Stomach (tissue), 4 donors: ENCODE results near the gene EIF1AD.

ENCODE experiments used
- EP300 ChIP-seq: sonication (generic); formaldehyde crosslinking; IDR thresholded peaks from one replicate; pipeline ENCODE4 v1.6.1; 2017; ENCODE audit warnings: antibody characterized with exemption
- POLR2A ChIP-seq, 4 donors: fragments of 450-650 bp; IDR thresholded peaks; one replicate each; pipeline ENCODE4 v1.6.1; 2016; ENCODE audit warnings: antibody characterized with exemption in 4 of 4, control low read depth in 2 of 4, mild to moderate bottlenecking in 1 of 4, moderate library complexity in 1 of 4
- POLR2AphosphoS5 ChIP-seq, 3 donors: sonication (generic); formaldehyde crosslinking; IDR thresholded peaks; one replicate each; pipeline ENCODE4 v1.6.1; 2016; ENCODE audit warnings: antibody characterized with exemption in 3 of 3
- TF ChIP-seq, protein P1 (sequence below), 7 experiments: fragments of 450-650 bp in 4 of 7; fragments of 200-600 bp in 3 of 7; sonication (generic) in 3 of 7; IDR thresholded peaks; one replicate each; pipeline ENCODE4 v1.5.1; 2016 to 2019; ENCODE audit warnings: antibody characterized with exemption in 7 of 7, control low read depth in 2 of 7, mild to moderate bottlenecking in 1 of 7

DNA sequence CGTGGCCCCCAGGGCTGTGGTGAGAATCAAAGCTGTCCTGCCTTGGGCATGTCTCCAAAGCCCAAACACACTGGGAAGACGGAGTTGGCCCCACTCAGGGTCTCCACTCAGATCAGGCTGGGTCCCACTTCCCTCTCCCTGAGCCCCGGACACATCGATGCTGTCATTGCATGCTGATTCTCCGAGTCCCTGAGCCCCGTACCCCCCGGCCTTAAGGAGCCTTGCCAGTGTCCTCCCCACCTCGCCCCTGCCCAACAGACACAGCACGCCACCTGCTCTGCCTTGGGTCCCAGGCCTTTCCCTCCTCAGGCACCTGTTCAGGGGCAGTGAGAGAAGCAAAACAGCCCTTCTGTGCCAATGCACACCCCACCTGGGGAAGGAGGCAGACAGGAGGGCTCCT is 14.6 kb downstream of the EIF1AD start:
- TF ChIP-seq, protein P1, sequence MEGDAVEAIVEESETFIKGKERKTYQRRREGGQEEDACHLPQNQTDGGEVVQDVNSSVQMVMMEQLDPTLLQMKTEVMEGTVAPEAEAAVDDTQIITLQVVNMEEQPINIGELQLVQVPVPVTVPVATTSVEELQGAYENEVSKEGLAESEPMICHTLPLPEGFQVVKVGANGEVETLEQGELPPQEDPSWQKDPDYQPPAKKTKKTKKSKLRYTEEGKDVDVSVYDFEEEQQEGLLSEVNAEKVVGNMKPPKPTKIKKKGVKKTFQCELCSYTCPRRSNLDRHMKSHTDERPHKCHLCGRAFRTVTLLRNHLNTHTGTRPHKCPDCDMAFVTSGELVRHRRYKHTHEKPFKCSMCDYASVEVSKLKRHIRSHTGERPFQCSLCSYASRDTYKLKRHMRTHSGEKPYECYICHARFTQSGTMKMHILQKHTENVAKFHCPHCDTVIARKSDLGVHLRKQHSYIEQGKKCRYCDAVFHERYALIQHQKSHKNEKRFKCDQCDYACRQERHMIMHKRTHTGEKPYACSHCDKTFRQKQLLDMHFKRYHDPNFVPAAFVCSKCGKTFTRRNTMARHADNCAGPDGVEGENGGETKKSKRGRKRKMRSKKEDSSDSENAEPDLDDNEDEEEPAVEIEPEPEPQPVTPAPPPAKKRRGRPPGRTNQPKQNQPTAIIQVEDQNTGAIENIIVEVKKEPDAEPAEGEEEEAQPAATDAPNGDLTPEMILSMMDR (IDR thresholded peaks at IDR 0.05): no peak
- TF ChIP-seq POLR2A (IDR thresholded peaks at IDR 0.05) (no peak), EP300 (no peak), POLR2AphosphoS5 (IDR thresholded peaks at IDR 0.05) (no peak)
